ENCODE data around the gene SMIM24.

SMIM24 gene

GRCh38 chr19:3496392-3497273, 16.3 kb upstream of the SMIM24 start:
- no peak for DNase-seq

- no peak for DNase-seq
Observed at GRCh38 chr19:3494559-3494958, 14.2 kb upstream of the SMIM24 start.

GRCh38 chr19:3494051-3494450, 13.7 kb upstream of the SMIM24 start:
- DNase-seq = no peak

GRCh38 chr19:3493651-3494050, 13.3 kb upstream of the SMIM24 start:
- no peak for DNase-seq

- DNase-seq = no peak
Observed at GRCh38 chr19:3492919-3493318, 12.6 kb upstream of the SMIM24 start.

- DNase-seq = no peak
Observed at GRCh38 chr19:3492131-3492839, 12.0 kb upstream of the SMIM24 start.

- DNase-seq = no peak
Observed at GRCh38 chr19:3491396-3492119, 11.2 kb upstream of the SMIM24 start.

- no peak for DNase-seq
Observed at GRCh38 chr19:3483226-3483628, 2.9 kb upstream of the SMIM24 start, which contains the start of gene SMIM44. SMIM44 (minus strand) TSS chr19:3483441; CDS start chr19:3483403, 38 bp downstream.

- DNase-seq = no peak
Observed at GRCh38 chr19:3482507-3483225, 2.3 kb upstream of the SMIM24 start.

- no peak for DNase-seq
Observed at GRCh38 chr19:3481241-3482090, 1.1 kb upstream of the SMIM24 start.

- DNase-seq = no peak
Observed at GRCh38 chr19:3479834-3480215, 500 bp downstream of the SMIM24 start.

GRCh38 chr19:3479177-3479833, 1.0 kb downstream of the SMIM24 start:
- peak; percentile 39 to 64 (median 64) for DNase-seq

- no peak for DNase-seq
Observed at GRCh38 chr19:3478409-3479176, 1.7 kb downstream of the SMIM24 start.

- DNase-seq = no peak
Observed at GRCh38 chr19:3477951-3478350, 2.4 kb downstream of the SMIM24 start.

GRCh38 chr19:3477506-3477905, 2.8 kb downstream of the SMIM24 start:
- DNase-seq = no peak

GRCh38 chr19:3476830-3477229, 3.5 kb downstream of the SMIM24 start:
- DNase-seq = no peak

- no peak for DNase-seq
Observed at GRCh38 chr19:3475449-3475848, 4.9 kb downstream of the SMIM24 start.

GRCh38 chr19:3474614-3475013, 5.7 kb downstream of the SMIM24 start:
- DNase-seq = no peak

GRCh38 chr19:3474010-3474409, 6.3 kb downstream of the SMIM24 start:
- DNase-seq = no peak
